Kidney (tissue), 14 donors: ENCODE data around the gene MYO10. TPM values are rescaled to one million over a fixed set of nuclear protein-coding genes. Genes with fewer than 3 reads are reported as not detected.

Source experiments
- DNase-seq, 5 donors: peaks; one replicate each; pipeline ENCODE4 v3.0.0-alpha.2; 2013 to 2020
- FAIRE-seq: peaks from 2 replicates; lab custom pipeline; 2012; peaks lifted over from hg19 to GRCh38; lab: Jason Lieb, UNC
- H3K27ac ChIP-seq, 2 donors: one replicate each; pipeline ENCODE4 v1.7.0; 2013; ENCODE audit warnings: low read depth in 2 of 2, low read length in 2 of 2, inconsistent platforms in 1 of 2
- H3K27me3 ChIP-seq: one replicate; pipeline ENCODE4 v1.7.1; 2013; ENCODE audit warnings: low read length, inconsistent platforms; ENCODE audit not compliant: control insufficient read depth, insufficient read depth
- H3K36me3 ChIP-seq, 3 donors: one replicate each; pipeline versions ENCODE4 v1.7.0 to v1.7.1; 2013; ENCODE audit warnings: low read length in 3 of 3, control low read depth in 1 of 3, inconsistent platforms in 1 of 3; ENCODE audit not compliant: insufficient read depth in 3 of 3, control insufficient read depth in 2 of 3
- H3K4me1 ChIP-seq, 3 donors: one replicate each; pipeline versions ENCODE4 v1.7.0 to v1.7.1; 2013; ENCODE audit warnings: low read length in 3 of 3, inconsistent platforms in 1 of 3, low read depth in 1 of 3; ENCODE audit not compliant: control insufficient read depth in 2 of 3, insufficient read depth in 2 of 3
- H3K4me3 ChIP-seq, 3 donors: one replicate each; pipeline versions ENCODE4 v1.7.0 to v1.8.1; 2013; ENCODE audit warnings: low read length in 3 of 3, control low read depth in 1 of 3, inconsistent platforms in 1 of 3
- H3K9ac ChIP-seq, 3 donors: one replicate each; pipeline versions ENCODE4 v1.7.0 to v1.7.1; 2013; ENCODE audit warnings: low read length in 3 of 3, control low read depth in 1 of 3, inconsistent platforms in 1 of 3
- H3K9me3 ChIP-seq, 3 donors: one replicate each; pipeline versions ENCODE4 v1.7.0 to v1.7.1; 2013; ENCODE audit warnings: low read length in 3 of 3, control low read depth in 1 of 3, inconsistent platforms in 1 of 3; ENCODE audit not compliant: control insufficient read depth in 2 of 3, insufficient read depth in 1 of 3
- CTCF ChIP-seq: IDR thresholded peaks from 3 replicates; pipeline ENCODE4 v1.5.1; 2012; ENCODE audit warnings: mild to moderate bottlenecking, moderate library complexity, borderline replicate concordance; ENCODE audit not compliant: insufficient read depth; ENCODE audit errors: extremely low read depth
- intact Hi-C: fragments of 100-400 bp; cut with DNase I; formaldehyde crosslinking; loops from one replicate; pipeline ENCODE4 v1.11.1; 2022
- polyA plus RNA-seq: library from polyadenylated mRNA; stranded (reverse); fragments of 350-450 nt; fragmentation: Illumina TruSeq; extraction: RNeasy Lipid Tissue Mini Kit (QIAGEN cat#74804); gene quantifications from one replicate; pipeline ENCODE4 v1.2.3, GENCODE V29; 2014; ENCODE audit warnings: low read depth, low replicate concordance; ENCODE audit not compliant: insufficient read depth
- total RNA-seq: library from RNA; stranded (reverse); fragmentation: NEBNext Ultra II Directional; extraction: Animal tissue kit (Norgen Biotek cat#: 25700); gene quantifications from one replicate; pipeline ENCODE4 v1.2.1, GENCODE V29; 2021
- donor health status: control.
- donor health status: control.
- donor health status: control.
- donor health status: control.
- donor health status: control.
- donor health status: DM: yes; HTN: yes; CAD: no.
- donor health status: Normal renal cell carcinoma (clear cell type).

MYO10 gene
- total and polyA plus RNA-seq, 2 donors from 2014 or later, result 7.6 to 52.4 TPM

- Histone ChIP-seq H3K36me3 (peaks cover 0 to 7% (median 0%) of the 10 kb centered on the region in 3 donors), H3K9me3 (no peaks in the 10 kb centered on the region), H3K4me3 (no peak overlapping the region), H3K9ac (no peak overlapping the region), H3K4me1 (peaks cover 0 to 2% (median 0%) of the 10 kb centered on the region in 3 donors), H3K27ac (no peak overlapping the region), H3K27me3 (no peaks in the 10 kb centered on the region)
- TF ChIP-seq CTCF, result no peak
- no peak for DNase-seq
- intact Hi-C loops, result no loop called here
- no peak for FAIRE-seq
Observed at GRCh38 chr5:16784088-16784487, 152.0 kb downstream of the MYO10 start.

DNA sequence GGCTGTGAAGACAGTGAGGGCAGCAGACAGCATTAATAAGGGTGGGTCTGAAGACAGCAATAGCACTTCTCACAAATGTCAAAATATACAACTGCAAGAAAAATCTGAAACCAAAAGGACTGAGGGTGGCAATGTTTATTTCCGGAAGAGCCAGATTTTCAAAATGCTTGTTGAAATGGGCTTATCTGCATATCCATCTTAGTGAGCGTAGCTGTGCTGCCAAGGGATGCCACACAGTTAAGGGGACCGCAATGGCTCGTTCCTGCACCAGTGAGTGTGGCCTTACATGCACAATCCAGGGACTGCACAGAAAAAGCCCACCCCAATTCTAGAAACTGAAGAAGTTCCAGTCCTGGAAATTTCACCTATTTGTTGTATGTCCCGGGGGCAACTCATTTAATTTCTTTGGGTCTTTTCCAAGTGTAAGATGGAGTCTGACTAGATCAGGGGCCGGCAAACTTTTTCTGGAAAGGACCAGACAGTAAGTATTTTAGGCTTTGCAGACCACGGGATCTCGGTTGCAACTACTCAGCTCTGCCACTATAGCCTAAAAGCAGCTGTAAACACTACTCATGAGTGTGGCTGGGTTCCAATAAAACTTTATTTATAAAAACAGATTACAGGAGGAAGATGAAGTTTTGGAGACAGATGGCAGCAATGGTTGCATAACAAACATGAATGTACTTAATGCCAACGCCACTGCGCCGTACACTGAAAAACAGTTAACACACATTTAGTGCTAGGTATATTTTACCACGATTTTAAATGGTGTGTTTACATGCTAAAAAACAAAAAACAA, 154.1 kb downstream of the MYO10 start:
- TF ChIP-seq CTCF, result no peak
- Histone ChIP-seq H3K27ac (no peak overlapping the region), H3K4me1 (peaks cover 0 to 2% (median 0%) of the 10 kb centered on the region in 3 donors), H3K4me3 (no peak overlapping the region), H3K9me3 (no peaks in the 10 kb centered on the region), H3K9ac (no peak overlapping the region), H3K36me3 (peaks cover 0 to 7% (median 0%) of the 10 kb centered on the region in 3 donors), H3K27me3 (no peaks in the 10 kb centered on the region)
- intact Hi-C loops, result no loop called here
- DNase-seq, result no peak
- FAIRE-seq, result no peak

GRCh38 chr5:16780325-16780724, 155.8 kb downstream of the MYO10 start:
- FAIRE-seq, result no peak
- H3K4me3 ChIP-seq, result no peak overlapping the region
- no peaks in the 10 kb centered on the region for H3K9me3 ChIP-seq
- H3K27me3 ChIP-seq, result no peaks in the 10 kb centered on the region
- no peak overlapping the region for H3K27ac ChIP-seq
- intact Hi-C loops, result no loop called here
- peaks cover 0 to 7% (median 0%) of the 10 kb centered on the region in 3 donors for H3K36me3 ChIP-seq
- no peak overlapping the region for H3K9ac ChIP-seq
- no peak for DNase-seq
- TF ChIP-seq CTCF, result no peak
- H3K4me1 ChIP-seq, result peaks cover 0 to 2% (median 0%) of the 10 kb centered on the region in 3 donors
